Activated naive CD8-positive, alpha-beta T cell treated with anti-CD3 and anti-CD28 coated beads, Interleukin-2, amount 50 U/mL, for 16 hours (primary cell): ENCODE data around the gene DTX3L.
"Not testable (repeated sequence)": the region's sequence is repeated elsewhere in the genome, so short reads cannot be mapped to it uniquely, and the experiment has no call there.

ENCODE experiments used
- DNase-seq: peaks from one replicate; pipeline ENCODE4 v3.0.0-alpha.2; 2020; ENCODE audit warnings: low read depth, low spot score

The DTX3L gene

DNA sequence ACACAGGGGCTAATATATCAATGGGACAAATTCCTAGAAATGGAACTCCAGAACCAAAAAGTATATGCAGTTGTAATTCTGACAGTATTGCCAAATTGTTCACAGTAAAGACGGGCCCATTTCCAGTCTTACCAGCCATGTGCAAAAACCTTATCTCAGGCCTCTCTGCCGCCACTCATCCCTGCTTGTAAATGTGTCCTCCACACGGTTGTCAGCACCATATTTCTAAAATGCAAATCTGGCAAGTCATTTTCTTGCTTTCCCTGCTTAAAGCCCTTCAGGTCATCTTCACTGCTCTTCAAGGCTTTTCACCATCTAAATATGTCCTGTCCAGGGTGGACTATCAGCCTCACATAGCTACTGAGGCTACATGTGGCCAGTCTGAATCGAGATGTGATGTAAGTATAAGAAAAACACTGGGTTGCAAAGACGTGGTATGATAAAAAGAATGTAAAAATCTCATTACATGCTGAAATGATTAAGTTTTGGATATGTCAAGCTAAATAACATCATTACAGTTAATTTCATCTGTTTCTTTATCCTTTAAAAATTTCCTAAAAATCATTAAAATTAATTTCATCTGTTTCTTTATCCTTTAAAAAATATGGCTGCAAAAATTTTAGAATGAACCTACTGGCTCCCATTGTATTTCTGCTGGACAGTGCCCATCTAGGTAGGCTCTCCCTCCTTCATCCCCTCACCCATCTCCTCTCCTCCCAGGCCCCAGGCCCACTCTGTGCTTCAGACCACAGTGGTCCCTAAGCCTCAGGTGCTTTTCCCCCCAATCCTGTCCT, 1.0 kb upstream of the DTX3L start:
- no peak for DNase-seq

DNA sequence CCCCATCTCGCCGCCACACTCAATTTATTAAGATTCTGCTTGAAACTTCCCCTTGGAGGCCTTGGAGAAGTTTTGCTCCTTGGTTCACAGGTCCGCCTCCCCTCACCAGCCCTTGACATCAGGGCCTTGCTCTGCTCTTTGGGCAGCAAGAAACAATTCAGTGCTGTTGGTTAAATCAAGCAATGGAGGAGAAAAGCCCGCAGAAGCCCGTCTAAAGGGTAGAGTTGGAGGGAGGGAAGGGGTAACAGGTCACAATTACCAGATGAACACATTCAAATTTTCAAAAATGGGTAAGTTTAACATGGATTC, 467 bp upstream of the DTX3L start:
- no peak for DNase-seq

DNA sequence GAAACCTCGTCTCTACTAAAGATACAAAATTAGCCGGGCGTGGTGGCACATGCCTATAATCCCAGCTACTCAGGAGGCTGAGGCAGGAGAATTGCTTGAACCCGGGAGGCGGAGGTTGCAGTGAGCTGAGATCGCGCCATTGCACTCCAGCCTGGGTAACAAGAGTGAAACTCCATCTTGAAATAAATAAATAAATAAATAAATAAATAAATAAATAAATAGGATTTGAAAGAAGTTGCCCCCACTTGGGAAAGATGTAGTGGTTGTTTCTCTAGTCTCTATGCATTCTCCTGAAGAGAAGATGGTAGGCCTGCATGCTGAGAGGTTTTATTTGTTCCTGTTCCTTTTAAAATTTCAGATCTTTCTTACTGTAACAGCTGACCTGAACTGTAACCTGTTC, 4.0 kb downstream of the DTX3L start:
- DNase-seq = not testable (repeated sequence)

DNA sequence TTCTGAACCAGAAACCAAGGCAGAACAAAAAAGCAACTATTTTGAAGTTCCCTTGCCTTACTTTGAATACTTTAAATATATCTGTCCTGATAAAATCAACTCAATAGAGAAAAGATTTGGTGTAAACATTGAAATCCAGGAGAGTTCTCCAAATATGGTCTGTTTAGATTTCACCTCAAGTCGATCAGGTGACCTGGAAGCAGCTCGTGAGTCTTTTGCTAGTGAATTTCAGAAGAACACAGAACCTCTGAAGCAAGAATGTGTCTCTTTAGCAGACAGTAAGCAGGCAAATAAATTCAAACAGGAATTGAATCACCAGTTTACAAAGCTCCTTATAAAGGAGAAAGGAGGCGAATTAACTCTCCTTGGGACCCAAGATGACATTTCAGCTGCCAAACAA, 4.6 kb downstream of the DTX3L start:
- no peak for DNase-seq

DNA sequence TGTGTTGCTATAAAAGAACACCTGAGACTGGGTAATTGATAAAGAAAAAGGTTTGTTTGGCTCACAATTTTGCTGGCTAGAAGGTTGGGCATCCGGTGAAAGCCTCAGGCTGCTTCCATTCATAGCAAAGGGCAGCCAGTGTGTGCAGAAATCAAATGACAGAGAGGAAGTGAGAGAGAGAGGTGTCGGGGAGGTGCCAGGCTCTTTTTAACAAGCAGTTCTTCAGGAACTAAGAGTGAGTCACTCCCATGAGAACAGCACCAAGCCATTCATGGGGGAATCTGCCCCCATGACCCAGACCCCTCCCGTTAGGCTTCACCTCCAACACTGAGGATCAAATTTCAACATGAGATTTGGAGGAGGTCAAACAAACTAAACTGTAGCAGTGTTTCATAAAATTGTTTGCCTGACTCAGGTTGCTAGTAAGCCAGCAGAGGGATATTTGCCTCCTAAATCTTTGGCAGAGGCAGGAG, 8.8 kb downstream of the DTX3L start:
- no peak for DNase-seq

DNA sequence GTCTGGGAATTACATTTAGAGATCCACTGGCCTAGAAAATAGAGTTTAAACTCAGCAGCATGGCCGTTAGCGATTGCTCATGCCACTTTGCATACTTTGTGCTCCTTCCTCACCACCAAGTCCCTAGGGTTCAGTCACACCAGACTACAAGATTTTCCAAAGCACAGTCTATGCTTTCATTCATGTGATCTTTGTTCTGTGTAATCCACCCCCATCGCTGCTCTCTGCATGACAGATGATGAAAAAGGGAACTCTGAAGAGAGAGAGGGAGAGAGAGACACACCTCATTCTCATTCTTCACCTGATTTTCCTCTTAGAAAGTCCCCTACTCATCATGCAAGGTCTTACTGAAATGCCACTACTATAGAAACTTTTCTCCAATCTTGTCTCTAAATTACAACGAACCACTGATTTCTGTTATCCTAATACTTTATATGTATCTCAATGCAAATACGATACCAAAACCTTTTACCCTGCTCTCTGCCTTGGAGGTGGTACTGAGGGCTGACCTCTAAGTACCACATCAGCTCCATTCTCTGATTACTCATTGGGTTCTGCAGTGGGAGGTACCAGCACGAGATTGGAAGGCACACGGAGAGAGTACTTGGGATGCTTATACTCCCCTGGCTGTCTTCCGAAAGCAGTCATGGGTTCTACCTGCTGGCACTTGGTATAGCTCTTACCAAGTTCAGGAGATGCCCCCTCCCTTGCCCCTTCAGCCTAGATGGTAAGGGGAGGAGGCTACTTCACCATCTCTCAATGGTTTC, 12.2 kb downstream of the DTX3L start:
- peak; percentile 39 for DNase-seq

DNA sequence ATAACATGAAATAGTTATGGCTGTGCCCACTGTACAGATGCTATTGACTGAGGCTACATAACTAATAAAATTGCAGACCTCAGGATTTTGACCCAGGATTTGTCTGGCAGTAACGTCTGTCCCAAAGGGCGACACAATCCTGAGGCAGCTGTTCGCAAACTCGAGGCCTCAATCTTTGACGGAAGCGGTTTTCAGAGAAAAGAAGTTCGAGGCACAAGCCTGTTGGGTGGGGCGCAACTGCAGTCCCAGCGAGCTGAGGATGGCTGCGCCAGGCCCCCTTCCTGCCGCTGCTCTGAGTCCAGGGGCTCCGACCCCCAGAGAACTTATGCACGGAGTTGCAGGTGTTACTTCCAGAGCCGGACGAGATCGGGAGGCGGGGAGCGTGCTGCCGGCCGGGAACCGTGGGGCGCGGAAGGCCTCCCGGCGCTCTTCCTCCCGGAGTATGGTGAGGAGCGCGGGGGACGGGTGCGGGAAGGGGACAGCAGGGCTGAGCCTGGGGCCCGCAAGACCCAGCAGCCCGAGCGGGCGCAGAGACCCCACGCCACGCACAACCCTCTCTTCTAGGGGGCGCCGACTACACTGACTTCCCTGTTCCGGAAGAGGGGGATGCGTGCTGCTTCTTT, 13.4 kb downstream of the DTX3L start, which contains the start of gene PARP15:
TSS of gene PARP15 (plus strand) at position 242 of the 623 bp plus-strand sequence. CDS start at position 260, 18 bp downstream.
- DNase-seq = no peak

DNA sequence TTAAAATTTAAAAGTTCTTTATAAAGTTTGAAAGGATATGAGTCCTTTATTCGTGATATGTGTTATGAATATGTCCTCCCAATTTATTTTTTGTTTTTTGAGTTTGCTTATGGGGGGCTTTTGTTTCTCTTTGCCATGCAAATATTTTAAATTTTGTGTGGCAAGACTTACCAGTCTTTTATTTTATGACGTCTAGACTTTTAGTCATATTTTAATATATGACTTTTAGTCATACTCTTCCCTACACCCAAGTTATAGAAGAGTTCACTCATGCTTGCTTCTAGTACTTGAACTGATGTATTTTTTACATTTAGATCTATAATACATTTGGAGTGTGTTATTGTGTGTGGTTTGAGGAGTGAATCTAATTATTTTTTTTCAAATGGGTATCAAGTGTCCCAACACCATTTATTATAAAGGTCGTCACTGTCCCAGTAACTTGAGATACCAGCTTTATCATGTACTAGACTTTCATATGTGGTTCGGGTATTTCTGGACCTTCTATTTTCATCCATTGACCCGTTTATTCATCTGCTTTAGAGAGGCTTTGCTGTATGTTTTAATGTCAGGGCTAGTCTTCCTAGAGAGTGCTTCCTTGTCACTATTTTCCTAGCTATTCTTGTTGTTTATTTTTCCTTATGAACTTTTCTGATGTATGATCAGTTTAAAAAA, 14.1 kb downstream of the DTX3L start:
- no peak for DNase-seq

DNA sequence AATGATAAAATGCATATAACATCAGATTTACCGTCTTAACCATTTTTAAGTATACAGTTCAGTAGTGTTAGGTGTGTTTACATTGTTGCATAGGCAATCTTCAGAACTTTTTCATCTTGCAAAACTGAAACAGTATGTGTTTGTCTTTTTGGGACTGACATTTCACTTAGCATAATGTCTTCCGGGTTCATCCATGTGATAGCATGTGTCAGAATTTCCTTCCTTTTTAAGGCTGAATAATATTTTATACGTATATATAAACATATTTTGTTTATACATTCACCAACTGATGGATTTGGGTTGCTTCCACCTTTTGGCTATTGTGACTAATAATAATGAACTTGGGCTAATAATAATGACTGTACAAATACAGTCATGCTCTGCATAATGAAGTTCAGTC, 16.3 kb downstream of the DTX3L start:
- DNase-seq = no peak

DNA sequence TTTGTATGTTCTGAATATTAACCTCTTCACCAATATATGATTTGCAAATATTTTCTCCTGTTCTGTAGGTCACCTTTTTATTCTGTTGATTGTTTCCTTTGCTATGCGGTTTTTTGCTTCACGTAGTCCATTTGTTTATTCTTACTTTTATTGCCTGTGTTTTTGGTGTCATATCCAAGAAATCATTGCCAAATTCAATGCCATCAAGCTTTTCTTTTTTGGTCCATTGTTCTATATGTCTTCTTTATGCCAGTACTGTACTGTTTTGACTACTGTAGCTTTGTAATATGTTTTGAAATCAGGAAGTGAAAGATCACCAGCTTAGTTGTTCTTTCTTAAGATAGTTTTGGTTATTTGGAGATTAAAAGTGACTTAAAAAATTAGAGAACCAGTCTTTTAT, 17.5 kb downstream of the DTX3L start:
- no peak for DNase-seq

DNA sequence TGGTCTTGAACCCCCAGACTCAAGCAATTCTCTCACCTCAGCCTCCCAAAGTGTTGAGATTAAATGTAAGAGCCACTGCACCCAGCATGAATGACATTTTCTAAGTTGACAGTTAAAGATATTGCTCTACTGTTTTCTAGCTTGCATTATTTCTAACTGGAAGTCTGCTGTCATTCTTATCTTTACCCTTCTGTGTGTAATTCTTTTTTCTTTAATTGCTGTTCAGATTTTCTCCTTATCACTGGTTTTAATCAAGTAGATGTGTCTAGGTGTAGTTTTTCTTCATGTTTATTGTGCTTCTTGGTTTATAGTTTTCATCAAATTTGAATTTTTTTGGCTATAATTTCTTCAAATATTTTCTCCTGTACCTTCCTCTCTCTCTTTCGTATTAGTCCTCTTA, 18.3 kb downstream of the DTX3L start:
- no peak for DNase-seq

DNA sequence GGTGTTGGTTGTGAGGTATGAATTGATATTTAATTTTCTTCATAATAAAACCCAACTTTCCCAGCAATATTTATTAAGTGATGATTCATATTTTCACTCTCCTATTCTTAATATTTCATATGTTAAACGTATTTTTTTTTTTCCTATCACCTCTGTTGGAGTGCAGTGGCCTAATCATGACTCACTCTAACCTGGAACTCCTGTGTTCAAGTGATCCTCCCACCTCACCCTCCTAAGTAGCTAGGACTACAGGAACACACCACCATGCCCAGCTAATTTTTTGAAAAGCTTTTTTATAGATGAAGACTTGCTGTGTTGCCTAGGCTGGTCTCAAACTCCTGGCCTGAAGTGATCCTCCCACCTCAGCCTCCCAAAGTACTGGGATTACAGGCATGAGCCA, 22.0 kb downstream of the DTX3L start:
- no peak for DNase-seq

DNA sequence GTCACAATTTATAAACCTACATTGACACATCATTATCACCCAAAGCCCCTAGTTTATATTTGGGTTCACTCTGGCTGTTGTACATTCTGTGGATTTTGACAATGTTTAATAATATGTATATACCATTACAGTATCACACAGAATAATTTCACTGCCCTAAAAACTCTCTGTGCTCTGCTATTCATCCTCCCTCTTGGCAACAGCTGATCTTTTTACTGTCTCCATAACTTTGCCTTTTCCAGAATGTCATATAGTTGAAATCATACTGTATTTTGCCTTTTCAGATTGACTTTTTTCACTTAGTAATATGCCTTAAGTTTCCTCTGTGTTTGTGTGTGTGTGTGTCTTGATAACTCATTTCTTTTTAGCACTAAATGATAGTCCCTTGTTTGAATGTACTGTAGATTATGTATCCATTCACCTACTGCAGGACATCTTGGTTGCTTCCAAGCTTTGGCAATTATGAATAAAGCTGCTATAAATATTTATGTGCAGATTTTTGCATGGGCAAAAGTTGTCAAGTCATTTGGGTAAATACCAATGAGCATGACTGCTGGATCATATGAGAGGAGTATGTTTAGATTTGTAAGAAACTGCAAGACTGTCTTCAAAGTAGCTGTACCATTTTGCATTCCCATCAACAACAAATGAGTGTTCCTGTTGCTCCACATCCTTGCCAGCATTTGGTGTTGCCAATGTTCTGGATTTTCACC, 22.8 kb downstream of the DTX3L start:
- no peak for DNase-seq

DNA sequence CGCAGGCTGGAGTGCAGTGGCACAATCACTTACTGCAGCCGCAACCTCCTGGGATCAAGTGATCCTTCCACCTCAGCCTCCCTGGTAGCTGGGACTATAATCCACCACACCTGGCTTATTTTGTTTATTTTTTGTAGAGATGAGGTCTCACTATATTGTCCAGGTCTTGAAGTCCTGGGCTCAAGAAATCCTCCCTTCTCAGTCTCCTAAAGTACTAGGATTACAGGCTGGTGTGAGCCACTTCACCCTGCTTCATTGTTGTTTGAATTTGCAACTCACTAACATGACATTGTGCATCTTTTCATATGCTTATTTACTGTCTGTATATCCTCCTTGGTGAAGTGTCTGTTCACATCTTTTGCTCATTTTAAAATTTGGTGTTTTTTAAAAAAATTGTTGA, 23.4 kb downstream of the DTX3L start:
- DNase-seq = no peak

DNA sequence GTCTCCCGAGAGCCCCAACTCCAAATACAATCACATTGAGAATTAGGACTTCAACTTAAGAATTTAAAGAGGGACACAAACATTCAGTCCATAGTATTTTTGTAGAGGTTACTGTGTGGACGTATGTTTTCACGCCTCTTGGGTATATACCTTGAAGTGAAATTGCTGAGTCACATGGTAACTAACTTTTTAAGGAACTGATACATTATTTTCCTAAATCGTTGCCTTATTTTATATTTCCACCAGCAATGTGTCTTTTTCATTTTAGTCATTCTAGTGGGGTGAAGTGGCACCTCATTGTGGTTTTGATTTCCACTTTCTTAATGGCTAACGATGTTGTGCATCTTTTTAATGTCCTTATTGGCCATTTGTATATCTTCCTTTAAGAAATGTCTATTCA, 25.2 kb downstream of the DTX3L start:
- DNase-seq = no peak

DNA sequence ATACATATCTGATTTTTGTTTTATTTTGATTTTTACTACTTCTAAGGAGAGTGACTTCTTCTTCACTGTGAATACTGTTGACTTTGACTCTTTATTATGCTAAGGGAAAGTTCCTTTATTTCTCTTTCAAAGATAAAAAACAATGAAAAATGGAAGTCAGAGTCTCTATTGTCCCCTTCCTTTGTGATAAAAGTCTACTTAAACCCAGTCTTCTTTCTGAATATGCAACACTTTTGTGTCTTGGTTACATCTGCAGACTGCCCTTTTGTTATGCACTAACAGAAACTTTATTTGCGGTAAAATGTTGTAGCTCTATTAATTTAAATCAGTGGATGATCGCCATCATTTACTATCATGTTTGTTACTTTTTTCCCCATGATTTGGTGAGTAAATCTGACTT, 26.5 kb downstream of the DTX3L start:
- DNase-seq = no peak

DNA sequence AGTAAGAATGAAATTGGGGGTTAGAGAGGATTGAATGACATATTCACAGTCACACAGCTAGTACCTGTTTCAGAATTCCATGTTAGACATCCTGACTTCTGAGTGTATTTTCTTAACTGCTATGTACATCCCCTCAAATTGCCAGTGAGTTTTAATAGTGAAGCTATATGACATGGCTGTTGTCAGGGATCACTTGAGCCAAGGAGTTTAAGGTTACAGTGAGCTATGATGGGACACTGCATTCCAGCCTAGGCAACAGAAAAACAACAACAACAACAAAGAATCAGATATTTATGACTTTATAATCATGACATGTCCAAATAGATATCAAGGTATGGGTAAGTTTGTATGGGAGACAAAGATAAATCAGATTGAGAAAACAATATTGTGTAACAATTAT, 29.9 kb downstream of the DTX3L start:
- no peak for DNase-seq

DNA sequence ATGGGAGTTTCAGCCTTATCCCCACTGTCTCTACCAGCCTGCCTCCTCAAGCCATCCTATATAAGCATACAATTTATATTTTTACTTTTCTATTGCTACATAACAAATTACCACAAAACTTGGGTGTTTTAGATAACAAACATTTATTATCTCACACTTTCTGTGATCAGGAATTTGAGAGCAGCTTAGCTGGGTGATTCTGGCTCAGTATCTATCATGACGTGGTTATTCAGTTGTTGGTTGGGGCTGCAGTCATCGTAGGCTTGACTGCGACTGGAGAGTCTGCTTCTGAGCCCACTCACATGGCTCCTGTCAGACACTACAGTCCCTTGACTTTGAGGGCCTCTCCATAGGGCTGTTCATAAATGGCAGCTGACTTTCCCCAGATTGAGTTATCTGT, 34.0 kb downstream of the DTX3L start:
- no peak for DNase-seq

DNA sequence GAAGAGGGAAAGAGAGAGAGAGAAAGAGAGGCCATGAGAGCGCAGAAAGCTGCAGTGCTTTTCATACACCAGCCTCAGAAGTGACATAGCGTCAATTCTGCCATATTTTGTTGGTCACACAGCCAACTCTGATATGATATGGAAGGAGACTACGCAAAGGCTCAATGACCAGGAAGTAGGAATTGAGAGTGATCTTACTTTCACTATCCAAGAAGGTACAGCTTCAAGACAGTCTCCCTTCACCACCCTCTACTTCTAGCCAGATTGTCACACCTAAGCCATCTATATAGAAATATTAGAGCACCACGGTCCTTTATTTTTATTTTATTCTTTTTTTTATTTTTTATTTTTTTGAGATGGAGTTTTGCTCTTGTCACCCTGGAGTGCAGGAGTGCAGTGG, 34.4 kb downstream of the DTX3L start:
- no peak for DNase-seq

DNA sequence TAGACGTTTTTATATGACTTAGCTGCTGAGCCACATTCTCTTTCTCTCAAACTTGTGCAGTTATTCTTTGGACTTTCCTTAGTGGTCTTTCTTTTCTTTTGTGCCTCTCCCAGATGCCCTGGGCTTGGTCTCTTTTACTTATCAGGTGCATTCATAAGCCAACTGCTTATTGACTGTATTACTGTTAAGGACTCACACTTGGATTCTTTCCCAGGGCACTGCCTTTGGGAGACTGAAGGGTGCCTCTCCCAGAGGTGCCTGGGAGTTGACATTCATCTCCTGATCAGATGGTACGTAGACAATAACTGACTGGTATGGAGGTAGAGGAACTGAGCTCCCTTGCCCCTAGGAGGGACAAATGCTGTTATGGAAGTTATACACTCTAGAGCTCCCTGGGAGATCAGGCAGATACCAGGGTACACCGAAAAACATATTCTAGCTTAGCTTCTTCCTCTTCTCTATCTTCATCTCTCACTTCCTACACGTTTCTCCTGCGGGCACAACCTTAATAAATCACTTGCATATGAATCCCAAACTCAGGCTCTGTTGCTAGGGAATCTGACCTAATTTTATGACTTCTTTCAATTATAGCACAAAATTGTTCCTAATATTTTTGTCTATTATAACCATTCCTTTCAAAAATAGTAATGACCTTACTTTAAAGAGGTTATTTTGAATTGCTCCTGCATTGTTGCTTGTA, 38.0 kb downstream of the DTX3L start:
- DNase-seq = no peak

DNA sequence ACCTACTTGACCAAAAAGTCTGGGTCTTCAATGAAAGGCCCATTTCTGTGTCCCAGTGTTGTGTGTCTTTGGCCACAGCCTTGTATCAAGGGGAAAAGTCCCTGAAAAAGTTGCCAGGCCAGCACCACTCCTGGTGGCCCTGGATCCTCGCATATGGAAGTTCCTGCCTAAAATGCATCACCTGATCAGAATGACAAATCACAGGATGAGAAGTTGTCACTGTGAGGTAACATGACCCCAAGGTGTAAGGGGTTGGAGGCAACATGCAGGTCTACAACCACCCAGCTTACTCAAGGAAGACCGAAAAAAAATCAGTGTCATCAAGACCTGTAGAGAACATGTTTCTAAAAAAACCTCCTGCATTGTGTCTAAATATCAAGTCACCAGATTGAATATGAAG, 38.9 kb downstream of the DTX3L start:
- DNase-seq = no peak
